ENCODE measurements around the gene PTCD1. TPM values are rescaled to one million over a fixed set of nuclear protein-coding genes. Genes with fewer than 3 reads are reported as not detected.

PTCD1 gene
- total and polyA plus RNA-seq, 9 of the 15 experiments (the other 6 are each of a cell fraction or from before 2014, with no cell fraction given): 0.46 to 17.1 (median 6.2) TPM

- TF ChIP-seq ZNF707 (CRISPR knock-in tag; conservative IDR thresholded peaks at IDR 0.05) (no peak), TOE1 (IDR thresholded peaks at IDR 0.05; ENCODE audit: borderline replicate concordance) (peak; percentile 95), TOE1 (CRISPR knock-in tag; IDR thresholded peaks at IDR 0.05; ENCODE audit: borderline replicate concordance, low read depth) (no peak), GATA2 (CRISPR knock-in tag; IDR thresholded peaks at IDR 0.05) (no peak), FOXP1 (CRISPR knock-in tag; IDR thresholded peaks at IDR 0.05) (no peak), HOMEZ (CRISPR knock-in tag; IDR thresholded peaks at IDR 0.05) (no peak), ILF3 (IDR thresholded peaks at IDR 0.05; ENCODE audit: borderline replicate concordance) (no peak), ZNF445 (CRISPR knock-in tag; IDR thresholded peaks at IDR 0.05; ENCODE audit: low read depth) (peak; percentile 77; the same call in 1 of the 2 replicates), KAT8 (IDR thresholded peaks at IDR 0.05; ENCODE audit: low read depth) (no peak), TFAM (CRISPR knock-in tag; conservative IDR thresholded peaks at IDR 0.05) (no peak), EWSR1 (IDR thresholded peaks at IDR 0.05; ENCODE audit: borderline replicate concordance, low read depth, partially characterized antibody) (no peak), CBX8 (IDR thresholded peaks at IDR 0.05; ENCODE audit: borderline replicate concordance, extremely low read depth, low read depth, low read length, poor library complexity, severe bottlenecking) (no peak), ZNF699 (CRISPR knock-in tag; IDR thresholded peaks at IDR 0.05; ENCODE audit: insufficient replicate concordance) (no peak), KDM2B (CRISPR knock-in tag; IDR thresholded peaks at IDR 0.05) (no peak; the same call in 1 of the 2 replicates), ZNF75A (CRISPR knock-in tag; IDR thresholded peaks at IDR 0.05) (no peak), ZNF766 (CRISPR knock-in tag; conservative IDR thresholded peaks at IDR 0.05) (no peak), HDAC8 (tag; IDR thresholded peaks at IDR 0.05) (0 out of 2 replicates have a peak, but pooled peaks have one; percentile 19), TAF1 (IDR thresholded peaks at IDR 0.05; ENCODE audit: control insufficient read depth, extremely low read depth, insufficient read depth, low read length, severe bottlenecking) (peak; percentile 67)
- TF ChIP-seq, protein P1, sequence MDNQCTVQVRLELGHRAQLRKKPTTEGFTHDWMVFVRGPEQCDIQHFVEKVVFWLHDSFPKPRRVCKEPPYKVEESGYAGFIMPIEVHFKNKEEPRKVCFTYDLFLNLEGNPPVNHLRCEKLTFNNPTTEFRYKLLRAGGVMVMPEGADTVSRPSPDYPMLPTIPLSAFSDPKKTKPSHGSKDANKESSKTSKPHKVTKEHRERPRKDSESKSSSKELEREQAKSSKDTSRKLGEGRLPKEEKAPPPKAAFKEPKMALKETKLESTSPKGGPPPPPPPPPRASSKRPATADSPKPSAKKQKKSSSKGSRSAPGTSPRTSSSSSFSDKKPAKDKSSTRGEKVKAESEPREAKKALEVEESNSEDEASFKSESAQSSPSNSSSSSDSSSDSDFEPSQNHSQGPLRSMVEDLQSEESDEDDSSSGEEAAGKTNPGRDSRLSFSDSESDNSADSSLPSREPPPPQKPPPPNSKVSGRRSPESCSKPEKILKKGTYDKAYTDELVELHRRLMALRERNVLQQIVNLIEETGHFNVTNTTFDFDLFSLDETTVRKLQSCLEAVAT (IDR thresholded peaks at IDR 0.05): peak in 1 of 2 experiments; percentile 100; a peak in 2 of 4 replicates
- TF ChIP-seq, protein P2, sequence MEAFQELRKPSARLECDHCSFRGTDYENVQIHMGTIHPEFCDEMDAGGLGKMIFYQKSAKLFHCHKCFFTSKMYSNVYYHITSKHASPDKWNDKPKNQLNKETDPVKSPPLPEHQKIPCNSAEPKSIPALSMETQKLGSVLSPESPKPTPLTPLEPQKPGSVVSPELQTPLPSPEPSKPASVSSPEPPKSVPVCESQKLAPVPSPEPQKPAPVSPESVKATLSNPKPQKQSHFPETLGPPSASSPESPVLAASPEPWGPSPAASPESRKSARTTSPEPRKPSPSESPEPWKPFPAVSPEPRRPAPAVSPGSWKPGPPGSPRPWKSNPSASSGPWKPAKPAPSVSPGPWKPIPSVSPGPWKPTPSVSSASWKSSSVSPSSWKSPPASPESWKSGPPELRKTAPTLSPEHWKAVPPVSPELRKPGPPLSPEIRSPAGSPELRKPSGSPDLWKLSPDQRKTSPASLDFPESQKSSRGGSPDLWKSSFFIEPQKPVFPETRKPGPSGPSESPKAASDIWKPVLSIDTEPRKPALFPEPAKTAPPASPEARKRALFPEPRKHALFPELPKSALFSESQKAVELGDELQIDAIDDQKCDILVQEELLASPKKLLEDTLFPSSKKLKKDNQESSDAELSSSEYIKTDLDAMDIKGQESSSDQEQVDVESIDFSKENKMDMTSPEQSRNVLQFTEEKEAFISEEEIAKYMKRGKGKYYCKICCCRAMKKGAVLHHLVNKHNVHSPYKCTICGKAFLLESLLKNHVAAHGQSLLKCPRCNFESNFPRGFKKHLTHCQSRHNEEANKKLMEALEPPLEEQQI (IDR thresholded peaks at IDR 0.05): no peak
Observed at GRCh38 chr7:99438573-99439480, at the start of gene PTCD1, which contains the start of gene CPSF4 (continued).
